ENCODE results near the gene HOXA3.

HOXA3 gene

DNA sequence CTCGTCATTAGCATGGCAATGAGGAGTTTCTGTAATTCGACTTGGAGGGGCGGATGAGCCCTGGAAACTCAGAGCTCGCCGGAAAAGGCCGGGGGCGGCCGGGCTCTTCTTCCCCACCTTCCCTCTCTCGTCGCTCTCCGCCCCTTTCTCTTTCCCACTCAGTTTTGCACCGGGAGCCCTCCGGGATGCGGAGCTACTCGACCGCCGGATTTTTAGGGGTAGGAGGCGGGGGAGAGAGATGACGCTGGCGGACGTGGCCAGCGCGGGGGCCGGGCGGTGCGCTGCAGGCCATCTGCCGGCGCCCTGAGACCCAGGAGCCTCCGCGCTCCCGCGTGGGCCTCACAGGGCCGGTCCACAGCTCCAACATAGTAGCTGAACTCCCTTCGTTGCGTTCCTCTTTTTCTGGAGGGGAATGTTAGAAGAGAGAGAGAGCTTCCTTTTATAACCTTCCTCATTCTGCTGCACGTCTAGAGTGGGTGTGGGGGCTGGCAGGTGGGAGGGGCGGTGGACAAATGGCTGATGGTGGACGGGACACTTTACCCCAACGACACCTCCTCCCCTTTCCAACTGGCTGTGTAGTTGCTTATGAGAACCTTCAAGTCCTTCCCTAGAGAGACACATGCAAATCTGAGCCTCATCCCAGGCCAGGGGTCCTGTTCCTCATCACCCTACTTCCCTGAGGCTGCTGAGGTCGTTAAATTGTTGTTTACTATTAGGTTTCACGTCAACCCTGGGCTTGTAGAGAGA lies 55.4 kb downstream of the HOXA3 start (continued):
- TF ChIP-seq TSHZ2 (CRISPR knock-in tag; IDR thresholded peaks at IDR 0.05), result no peak
- TF ChIP-seq CSDC2 (CRISPR knock-in tag; IDR thresholded peaks at IDR 0.05), result no peak
- TF ChIP-seq ESRRG (CRISPR knock-in tag; IDR thresholded peaks at IDR 0.05), result no peak
- TF ChIP-seq ZFP30 (CRISPR knock-in tag; IDR thresholded peaks at IDR 0.05), result no peak
- TF ChIP-seq RARB (CRISPR knock-in tag; IDR thresholded peaks at IDR 0.05), result no peak
- no peak for TF ChIP-seq ZC3H10 (CRISPR knock-in tag; IDR thresholded peaks at IDR 0.05)
- TF ChIP-seq ISL1 (CRISPR knock-in tag; IDR thresholded peaks at IDR 0.05), result no peak

- ATAC-seq, result no peak
- no peak for TF ChIP-seq POU6F1 (CRISPR knock-in tag; IDR thresholded peaks at IDR 0.05; ENCODE audit: borderline replicate concordance, low read depth)
- no peak for TF ChIP-seq GLIS3 (CRISPR knock-in tag; IDR thresholded peaks at IDR 0.05)
- TF ChIP-seq ZNF8 (CRISPR knock-in tag; IDR thresholded peaks at IDR 0.05), result no peak
- no peak for TF ChIP-seq ZNF565 (CRISPR knock-in tag; conservative IDR thresholded peaks at IDR 0.05; ENCODE audit: low read depth)
- TF ChIP-seq SNAI2 (CRISPR knock-in tag; IDR thresholded peaks at IDR 0.05), result no peak
- TF ChIP-seq ZC3H10 (CRISPR knock-in tag; IDR thresholded peaks at IDR 0.05), result no peak
- TF ChIP-seq PATZ1 (CRISPR knock-in tag; IDR thresholded peaks at IDR 0.05; ENCODE audit: borderline replicate concordance), result no peak
- no peak for TF ChIP-seq BACH2 (CRISPR knock-in tag; IDR thresholded peaks at IDR 0.05; ENCODE audit: borderline replicate concordance)
- TF ChIP-seq ZFP30 (CRISPR knock-in tag; IDR thresholded peaks at IDR 0.05), result no peak
- no peak for TF ChIP-seq PPARA (CRISPR knock-in tag; IDR thresholded peaks at IDR 0.05; ENCODE audit: borderline replicate concordance)
- no peak for TF ChIP-seq ARNTL (CRISPR knock-in tag; IDR thresholded peaks at IDR 0.05; ENCODE audit: borderline replicate concordance, low read depth)
- no peak for TF ChIP-seq TOX (CRISPR knock-in tag; IDR thresholded peaks at IDR 0.05; ENCODE audit: borderline replicate concordance)
- no peak for TF ChIP-seq TCF4 (CRISPR knock-in tag; IDR thresholded peaks at IDR 0.05; ENCODE audit: borderline replicate concordance)
- no peak for TF ChIP-seq OSR1 (CRISPR knock-in tag; IDR thresholded peaks at IDR 0.05)
- no peak for TF ChIP-seq ZFP3 (CRISPR knock-in tag; IDR thresholded peaks at IDR 0.05)
- TF ChIP-seq ESRRG (CRISPR knock-in tag; IDR thresholded peaks at IDR 0.05), result no peak
- no peak for TF ChIP-seq TSHZ2 (CRISPR knock-in tag; IDR thresholded peaks at IDR 0.05)
- TF ChIP-seq ISL1 (CRISPR knock-in tag; IDR thresholded peaks at IDR 0.05), result no peak
- TF ChIP-seq, protein P1, sequence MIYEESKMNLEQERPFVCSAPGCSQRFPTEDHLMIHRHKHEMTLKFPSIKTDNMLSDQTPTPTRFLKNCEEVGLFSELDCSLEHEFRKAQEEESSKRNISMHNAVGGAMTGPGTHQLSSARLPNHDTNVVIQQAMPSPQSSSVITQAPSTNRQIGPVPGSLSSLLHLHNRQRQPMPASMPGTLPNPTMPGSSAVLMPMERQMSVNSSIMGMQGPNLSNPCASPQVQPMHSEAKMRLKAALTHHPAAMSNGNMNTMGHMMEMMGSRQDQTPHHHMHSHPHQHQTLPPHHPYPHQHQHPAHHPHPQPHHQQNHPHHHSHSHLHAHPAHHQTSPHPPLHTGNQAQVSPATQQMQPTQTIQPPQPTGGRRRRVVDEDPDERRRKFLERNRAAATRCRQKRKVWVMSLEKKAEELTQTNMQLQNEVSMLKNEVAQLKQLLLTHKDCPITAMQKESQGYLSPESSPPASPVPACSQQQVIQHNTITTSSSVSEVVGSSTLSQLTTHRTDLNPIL (CRISPR knock-in tag; IDR thresholded peaks at IDR 0.05; ENCODE audit: low read depth), result no peak
- no peak for TF ChIP-seq CSDC2 (CRISPR knock-in tag; IDR thresholded peaks at IDR 0.05)
These were observed 56.3 kb downstream of the HOXA3 start, which contains the start of gene HOXA1 for GRCh38 chr7:27095897-27096767. Gene HOXA1, minus strand, starts transcription at chr7:27096000. Its CDS starts 88 bp downstream, at chr7:27095912.
